Glomerular endothelial cell (primary cell): Measurements from ENCODE around the gene SHC2. TPM values are rescaled to one million over a fixed set of nuclear protein-coding genes. Genes with fewer than 3 reads are reported as not detected.

Source experiments
- DNase-seq: peaks from one replicate; pipeline ENCODE4 v3.0.0-alpha.2; 2011; ENCODE audit warnings: low read depth, low spot score; ENCODE audit errors: extremely low read depth
- total RNA-seq: library from RNA; depleted of rRNA; stranded (reverse); fragments of >200 nt; gene quantifications from 2 replicates; pipeline ENCODE4 v1.2.3, GENCODE V29; 2015

Gene SHC2
- total RNA-seq, 1 donor from 2014 or later = 35.1 TPM

DNA sequence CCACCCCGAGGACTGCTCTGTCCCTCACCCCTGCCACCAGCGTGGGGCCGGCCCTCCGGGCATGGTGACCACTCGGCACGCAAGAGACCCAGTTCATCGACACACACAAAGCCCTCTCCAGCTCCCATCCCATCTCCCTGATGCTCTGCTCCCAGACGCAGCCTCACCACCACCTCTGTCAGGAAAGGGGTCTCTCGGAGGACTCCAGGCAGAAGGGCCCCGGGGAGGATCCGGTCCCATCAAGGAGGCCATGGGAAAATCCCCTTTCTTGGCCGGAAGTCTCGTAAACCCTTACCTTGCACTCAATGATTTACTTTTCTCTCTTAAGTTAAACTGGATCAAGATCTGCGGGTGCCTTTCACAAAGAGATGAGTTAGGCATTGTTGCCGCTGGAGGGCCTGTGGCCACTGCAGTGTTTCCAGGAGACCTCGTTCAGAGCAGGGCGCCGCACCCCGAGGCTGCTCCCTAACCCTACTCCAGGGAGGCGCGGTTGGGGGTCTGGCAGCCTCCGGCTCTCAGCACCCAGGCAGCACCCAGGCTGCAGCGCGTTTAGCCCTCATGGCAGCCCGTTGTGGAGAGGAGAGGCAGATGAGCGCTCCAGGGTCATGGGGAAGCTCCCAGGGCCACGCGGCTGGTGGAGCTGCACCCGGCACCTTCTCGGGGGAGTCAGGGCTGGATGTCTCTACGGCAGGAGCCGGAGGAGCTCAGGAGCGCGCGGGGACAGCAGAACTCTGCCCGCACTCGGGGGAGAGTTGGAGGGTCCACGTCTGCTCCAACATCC is 82.8 kb downstream of the SHC2 start:
- no peak for DNase-seq

DNA sequence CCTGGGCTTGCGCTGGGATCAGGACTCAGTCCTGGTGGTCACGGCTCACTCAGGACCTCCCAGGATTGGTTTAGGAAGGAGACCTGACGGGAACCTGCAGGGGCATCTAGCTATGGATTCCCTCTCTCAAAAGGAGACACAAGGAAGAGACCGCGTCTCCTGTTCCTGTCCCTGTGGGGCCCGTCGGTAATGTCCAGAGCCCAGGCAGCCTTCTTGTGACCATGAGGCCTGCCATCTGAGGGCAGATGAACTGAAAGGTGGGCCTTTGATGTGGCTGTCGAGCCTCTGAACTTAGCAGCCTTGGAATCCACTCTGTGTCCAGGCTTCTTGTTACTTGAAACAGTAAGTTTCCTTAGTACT is 84.7 kb downstream of the SHC2 start:
- no peak for DNase-seq

GRCh38 chr19:375395-376110 is 85.3 kb downstream of the SHC2 start:
- DNase-seq = no peak

DNA sequence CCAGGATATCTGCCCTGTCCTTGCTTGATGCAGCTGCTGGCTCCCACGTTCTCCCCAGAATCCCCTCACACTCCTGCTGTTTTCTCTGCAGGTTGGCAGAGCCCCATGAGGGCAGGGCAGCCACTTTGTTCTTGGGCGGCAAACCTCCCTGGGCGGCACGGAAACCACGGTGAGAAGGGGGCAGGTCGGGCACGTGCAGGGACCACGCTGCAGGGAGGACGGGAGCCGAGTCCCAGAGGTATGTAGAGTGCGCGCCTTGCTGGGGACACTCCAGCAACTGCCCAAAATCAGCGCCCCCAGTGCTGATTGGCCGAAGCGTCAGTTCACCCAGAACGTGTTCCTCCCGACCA is 86.0 kb downstream of the SHC2 start:
- DNase-seq = no peak

GRCh38 chr19:374183-374885 is 86.5 kb downstream of the SHC2 start:
- DNase-seq = no peak

DNA sequence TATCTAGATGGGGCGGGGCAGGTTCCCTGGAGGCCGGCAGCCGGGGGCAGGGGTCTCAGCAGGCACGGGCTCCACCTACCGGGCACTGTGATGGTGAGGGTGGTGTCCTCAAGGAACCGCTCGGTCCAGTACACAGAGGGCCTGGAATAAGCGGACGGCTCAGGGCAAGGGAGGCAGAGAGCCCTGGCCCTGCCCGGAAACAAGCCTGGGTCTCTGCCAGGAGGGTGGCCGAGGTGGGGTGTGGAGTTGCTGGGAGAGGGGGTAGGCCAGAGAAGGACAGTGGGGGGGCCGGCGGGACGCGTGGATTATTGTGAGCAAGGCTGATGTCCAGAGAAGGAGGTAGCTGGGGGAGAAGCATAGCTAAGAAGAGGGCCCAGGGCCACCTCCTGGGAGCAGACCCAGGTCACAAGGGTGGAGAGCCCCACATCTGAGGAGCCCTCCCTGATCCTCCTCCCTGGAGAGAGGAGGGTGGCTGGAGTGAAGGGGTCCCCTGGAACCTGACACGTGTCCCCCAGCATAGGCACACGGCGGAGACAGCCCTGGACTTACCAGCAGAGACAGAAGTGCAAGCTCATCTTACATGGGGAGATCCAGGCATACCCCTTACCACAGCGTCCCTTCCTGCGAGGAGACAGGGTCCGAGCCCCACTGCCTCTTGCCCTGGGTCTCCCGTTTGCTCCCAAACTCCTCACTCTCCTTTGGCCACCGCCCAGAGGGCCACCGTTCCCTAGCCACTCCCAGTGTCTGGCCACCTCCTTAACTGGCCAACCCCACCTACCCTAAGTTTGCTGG is 87.2 kb downstream of the SHC2 start:
- DNase-seq = no peak

- no peak for DNase-seq
These were observed 88.4 kb downstream of the SHC2 start for GRCh38 chr19:372306-372890.

DNA sequence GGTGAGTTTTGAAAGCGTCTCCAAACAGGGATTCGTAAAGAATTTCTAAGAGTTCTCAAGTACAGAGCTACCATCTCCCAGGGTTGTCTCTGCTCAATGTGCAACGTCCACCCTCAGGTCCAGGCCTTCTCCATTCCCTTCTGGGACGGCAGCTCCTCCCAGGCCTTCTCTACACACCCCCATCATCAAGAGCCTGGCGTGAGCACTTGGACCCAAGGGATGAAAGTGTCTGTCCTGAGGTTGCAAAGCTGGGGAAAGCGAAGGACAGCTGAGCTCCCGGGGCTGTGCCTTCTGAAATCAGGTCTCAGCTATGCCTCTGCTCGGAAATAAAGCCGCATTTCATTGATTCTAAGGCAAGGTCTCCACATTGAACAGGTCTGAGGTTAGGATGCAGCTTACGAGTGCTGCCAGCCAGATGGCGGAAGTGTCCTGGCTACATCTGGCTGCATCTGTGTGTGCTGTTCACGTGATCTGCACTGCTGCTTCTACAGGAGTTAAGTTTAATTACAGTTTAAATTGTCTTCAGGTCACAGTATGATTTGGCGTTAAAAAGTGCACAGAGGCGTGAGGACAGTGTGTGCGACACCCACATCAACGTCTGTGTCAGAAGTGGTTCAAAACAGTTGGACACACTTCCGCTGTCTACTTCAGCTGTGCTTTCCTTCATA is 89.2 kb downstream of the SHC2 start:
- DNase-seq = no peak

DNA sequence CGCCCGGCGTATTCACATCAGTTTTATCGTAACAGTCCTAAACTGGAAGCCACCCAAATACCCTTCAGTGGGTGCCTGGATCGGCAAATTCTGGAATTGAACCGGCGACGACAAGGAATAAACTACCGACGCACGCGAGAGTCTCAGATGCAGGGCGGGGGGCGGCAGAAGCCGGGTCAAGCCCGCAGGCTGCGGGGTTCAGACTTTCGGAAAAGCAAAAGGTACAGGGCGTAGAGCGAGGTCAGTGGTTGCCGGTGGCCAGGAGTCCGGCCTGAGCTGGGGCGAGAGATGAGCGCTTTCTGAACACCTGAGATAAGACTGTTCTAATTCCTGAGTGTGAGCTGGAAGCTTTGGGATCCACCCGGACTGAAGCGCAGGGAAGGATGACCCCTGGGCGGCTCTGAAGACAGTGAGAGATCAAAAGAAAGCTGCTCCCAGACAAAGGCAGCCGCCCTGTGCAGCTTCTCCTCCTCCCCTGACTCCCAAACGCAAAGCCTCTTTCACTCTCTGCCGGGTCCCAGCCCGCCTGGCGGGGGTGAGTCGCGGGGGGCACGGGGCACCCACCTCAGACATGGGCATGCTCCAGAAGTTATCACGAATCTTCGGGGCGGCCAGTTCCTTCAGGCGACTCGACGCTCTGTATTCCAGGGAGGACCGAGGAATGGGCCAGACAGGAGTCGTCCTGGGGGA is 90.0 kb downstream of the SHC2 start:
- DNase-seq = no peak

- DNase-seq = no peak
These were observed 91.0 kb downstream of the SHC2 start for GRCh38 chr19:369876-370275.

- no peak for DNase-seq
These were observed 91.6 kb downstream of the SHC2 start for GRCh38 chr19:369256-369655.

DNA sequence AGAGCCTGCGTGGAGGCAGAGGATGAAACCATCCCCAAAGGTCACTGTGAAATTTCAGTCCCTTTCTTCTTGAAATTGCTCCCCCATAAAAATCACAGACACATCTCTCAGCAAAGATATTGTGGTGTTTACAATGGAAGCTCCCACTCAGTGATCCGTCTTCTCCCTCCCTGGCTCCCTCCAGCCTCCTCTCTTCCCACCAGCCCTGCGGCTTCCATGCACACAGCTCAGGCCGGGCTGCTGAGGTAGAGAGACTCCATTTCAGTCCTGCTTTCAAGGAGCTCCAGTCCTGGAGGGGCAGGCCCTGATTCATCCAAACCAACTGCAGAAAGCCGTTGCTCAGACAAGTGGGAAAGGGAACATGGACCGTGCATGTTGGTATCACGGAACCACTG is 92.2 kb downstream of the SHC2 start:
- no peak for DNase-seq

DNA sequence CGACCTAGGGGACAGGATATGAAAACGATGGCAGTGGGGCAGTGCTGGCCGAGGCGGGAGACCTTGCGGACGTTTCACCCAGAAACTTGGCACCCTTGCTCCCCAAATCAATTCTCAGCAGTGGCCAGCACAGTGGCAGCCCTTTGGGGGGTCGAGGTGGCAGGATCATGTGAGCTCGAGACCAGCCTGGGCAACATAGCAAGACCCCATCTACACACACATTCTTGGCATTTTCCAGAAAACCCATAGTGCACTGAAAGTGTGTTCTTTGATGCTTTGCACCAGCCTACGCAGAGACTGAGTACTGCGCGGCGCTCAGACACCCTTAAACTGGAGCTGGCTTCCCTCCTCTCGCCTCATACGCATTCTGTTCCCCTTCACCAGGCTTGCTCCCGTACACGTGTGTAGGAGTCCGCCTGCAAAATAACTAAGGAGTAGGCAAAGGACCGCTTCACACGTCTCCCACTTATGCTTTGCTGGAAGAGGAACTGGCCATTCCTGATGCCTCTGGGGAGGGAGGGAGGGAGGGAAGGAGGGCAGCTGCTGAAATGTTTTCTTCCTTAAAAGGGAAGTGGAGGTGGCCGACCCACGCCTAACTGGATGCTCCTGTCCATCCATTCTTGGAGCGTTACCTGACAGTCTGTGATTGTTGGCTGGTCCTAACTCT is 92.7 kb downstream of the SHC2 start:
- no peak for DNase-seq

DNA sequence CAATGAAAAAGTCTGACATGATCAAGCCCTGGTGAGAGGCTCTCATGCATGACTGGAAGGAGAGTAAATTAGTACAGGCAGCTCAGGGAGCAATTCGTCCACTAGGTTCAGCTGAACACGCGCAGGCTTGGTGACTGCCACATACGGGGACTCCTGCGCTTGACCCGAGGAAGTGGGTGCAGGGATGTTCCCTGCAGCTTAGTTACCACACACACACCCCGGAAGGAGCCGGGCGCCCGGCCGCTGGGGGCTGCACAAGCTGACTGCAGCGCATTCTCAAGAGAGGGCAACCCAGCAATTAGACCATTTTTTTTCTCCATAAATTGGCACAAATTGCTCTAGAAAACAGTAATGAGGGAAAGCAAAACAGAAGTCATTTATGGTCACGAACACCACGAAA is 93.3 kb downstream of the SHC2 start:
- no peak for DNase-seq

GRCh38 chr19:366951-367350 is 93.9 kb downstream of the SHC2 start:
- no peak for DNase-seq
